HepG2 (cell line): ENCODE measurements around the gene SLC25A48.

Source experiments
- CTCF ChIP-seq: sonication (generic); formaldehyde crosslinking; IDR thresholded peaks from 2 replicates; pipeline ENCODE4 v1.5.0; 2020; ENCODE audit warnings: mild to moderate bottlenecking, missing genetic modification reagents, moderate library complexity
- MIER3 ChIP-seq: IDR thresholded peaks from 2 replicates; pipeline ENCODE4 v1.6.1; 2016; ENCODE audit warnings: missing compliant biosample characterization, borderline replicate concordance
- NFYC ChIP-seq: IDR thresholded peaks from 2 replicates; pipeline ENCODE4 v1.6.1; 2016; ENCODE audit warnings: missing genetic modification reagents, missing compliant biosample characterization
- TCF7L2 ChIP-seq: IDR thresholded peaks from 2 replicates; pipeline ENCODE4 v1.6.1; 2011; ENCODE audit warnings: mild to moderate bottlenecking, low read depth, low read length, moderate library complexity
- WIZ ChIP-seq: sonication (generic); formaldehyde crosslinking; IDR thresholded peaks from 2 replicates; pipeline ENCODE4 v1.5.1; 2020; ENCODE audit warnings: mild to moderate bottlenecking, missing genetic modification reagents
- ZKSCAN1 ChIP-seq: fragments of 150-350 bp; IDR thresholded peaks from 2 replicates; pipeline ENCODE4 v1.6.1; 2014; ENCODE audit warnings: low read length

- no peak for TF ChIP-seq WIZ (CRISPR knock-in tag)
- no peak for TF ChIP-seq MIER3 (CRISPR knock-in tag)
- TF ChIP-seq CTCF (CRISPR knock-in tag) = no peak
- TF ChIP-seq TCF7L2 = no peak
- no peak for TF ChIP-seq ZKSCAN1
- no peak for TF ChIP-seq NFYC
Measured at GRCh38 chr5:135811007-135811406, 23.5 kb upstream of the SLC25A48 start.
